A549 (cell line): ENCODE measurements around the gene MED26. TPM values are rescaled to one million over a fixed set of nuclear protein-coding genes. Genes with fewer than 3 reads are reported as not detected.

Experiments
- ATAC-seq, 2 experiments: fragments of 200-7000 bp in 1 of 2; fragments of >200 bp in 1 of 2; cut with Nextera tagmentation in 1 of 2; cut with Tn5 transposase in 1 of 2; 3 replicates each; pipeline versions ENCODE4 v1.8.0 to v1.9.1; 2018 to 2020; ENCODE audit warnings: mild to moderate bottlenecking in 1 of 2, moderate library complexity in 1 of 2
- CTCF ChIA-PET: fragments of 300-600 bp; sonication (Branson Sonifier 250); formaldehyde crosslinking; extraction: SDS; loops from one replicate; lab custom pipeline; 2021; ENCODE audit warnings: antibody characterized with exemption, inconsistent platforms; lab: Yijun Ruan, JAX
- POLR2A ChIA-PET: fragments of 350-600 bp; formaldehyde crosslinking; extraction: SDS; loops from one replicate; lab custom pipeline; 2021; ENCODE audit warnings: antibody characterized with exemption, inconsistent platforms; lab: Yijun Ruan, JAX
- DNase-seq, 2 experiments: peaks; one replicate each; pipeline versions ENCODE4 v3.0.0 to v3.0.0-alpha.2; 2011 to 2016; ENCODE audit warnings: low read depth in 1 of 2, low spot score in 1 of 2
- FAIRE-seq: peaks from 2 replicates; lab custom pipeline; 2011; peaks lifted over from hg19 to GRCh38; lab: Jason Lieb, UNC
- H3K27ac ChIP-seq, 2 experiments: fragments of >200 bp; sonication (Bioruptor Twin); formaldehyde crosslinking; 3 replicates each; pipeline ENCODE4 v1.5.1; 2016 to 2017
- H3K4me1 ChIP-seq: fragments of >200 bp; sonication (Bioruptor Twin); formaldehyde crosslinking; 3 replicates; pipeline ENCODE4 v1.6.1; 2016
- H3K4me2 ChIP-seq: fragments of >200 bp; sonication (Bioruptor Twin); formaldehyde crosslinking; 3 replicates; pipeline ENCODE4 v1.6.1; 2016
- H3K4me3 ChIP-seq: fragments of >200 bp; sonication (Bioruptor Twin); formaldehyde crosslinking; 3 replicates; pipeline ENCODE4 v1.5.1; 2016
- H3K9me3 ChIP-seq: fragments of >200 bp; sonication (Bioruptor Twin); formaldehyde crosslinking; 3 replicates; pipeline ENCODE4 v1.6.1; 2016
- BHLHE40 ChIP-seq: IDR thresholded peaks from 2 replicates; pipeline ENCODE4 v1.6.1; 2012; ENCODE audit warnings: low read depth, low read length, inconsistent platforms
- CHD4 ChIP-seq: fragments of 200-600 bp; sonication (generic); IDR thresholded peaks from 2 replicates; pipeline ENCODE4 v1.6.1; 2016; ENCODE audit warnings: antibody characterized with exemption, mild to moderate bottlenecking, borderline replicate concordance
- EHMT2 ChIP-seq: fragments of 200-600 bp; sonication (generic); IDR thresholded peaks from 2 replicates; pipeline ENCODE4 v1.6.1; 2016; ENCODE audit warnings: antibody characterized with exemption, low read depth, mild to moderate bottlenecking, moderate library complexity
- ESRRA ChIP-seq: fragments of 150-350 bp; IDR thresholded peaks from 2 replicates; pipeline ENCODE4 v1.6.1; 2014; ENCODE audit warnings: mild to moderate bottlenecking, low read length, borderline replicate concordance
- FOSL2 ChIP-seq, 2 experiments: fragments of 450-650 bp in 1 of 2; fragments of >200 bp in 1 of 2; sonication (Bioruptor Twin) in 1 of 2; formaldehyde crosslinking; IDR thresholded peaks; 2 replicates each; pipeline versions ENCODE4 v1.5.0 to v1.6.1; 2016 to 2020; ENCODE audit warnings: mild to moderate bottlenecking in 1 of 2, moderate library complexity in 1 of 2
- FOXS1 ChIP-seq: fragments of 250-450 bp; sonication (Bioruptor Pico); IDR thresholded peaks from 2 replicates; pipeline ENCODE4 v1.5.0; 2020; ENCODE audit warnings: mild to moderate bottlenecking, moderate library complexity
- GATA3 ChIP-seq: IDR thresholded peaks from 2 replicates; pipeline ENCODE4 v1.6.1; 2012; ENCODE audit warnings: borderline replicate concordance
- HOXB5 ChIP-seq: fragments of 250-450 bp; sonication (Bioruptor Pico); IDR thresholded peaks from 2 replicates; pipeline ENCODE4 v1.5.0; 2020; ENCODE audit warnings: mild to moderate bottlenecking, moderate library complexity
- JUN ChIP-seq, 2 experiments: fragments of >200 bp; sonication (Bioruptor Twin); formaldehyde crosslinking; IDR thresholded peaks; 2 replicates in 1 of 2; 3 replicates in 1 of 2; pipeline ENCODE4 v1.6.1; 2016 to 2017
- JUNB ChIP-seq: fragments of >200 bp; sonication (Bioruptor Twin); formaldehyde crosslinking; IDR thresholded peaks from 2 replicates; pipeline ENCODE4 v1.6.1; 2016
- MAZ ChIP-seq: fragments of 150-350 bp; IDR thresholded peaks from 2 replicates; pipeline ENCODE4 v1.6.1; 2014; ENCODE audit warnings: antibody characterized with exemption, low read depth, low read length, borderline replicate concordance
- MYC ChIP-seq: IDR thresholded peaks from 2 replicates; pipeline ENCODE4 v1.6.1; 2012; ENCODE audit warnings: mild to moderate bottlenecking, inconsistent platforms, low read length, improper control_type of control experiment, borderline replicate concordance
- NFE2L2 ChIP-seq: fragments of 150-350 bp; conservative IDR thresholded peaks from 2 replicates; pipeline ENCODE4 v1.6.1; 2014; ENCODE audit warnings: low read length
- PBX3 ChIP-seq: IDR thresholded peaks from 2 replicates; pipeline ENCODE4 v1.6.1; 2012
- POLR2A ChIP-seq: IDR thresholded peaks from 2 replicates; pipeline ENCODE4 v1.6.1; 2012; ENCODE audit warnings: mild to moderate bottlenecking, low read length
- RAD21 ChIP-seq, 2 experiments: fragments of >200 bp in 1 of 2; sonication (Bioruptor Twin) in 1 of 2; formaldehyde crosslinking in 1 of 2; IDR thresholded peaks in 1 of 2; conservative IDR thresholded peaks in 1 of 2; 2 replicates in 1 of 2; 3 replicates in 1 of 2; pipeline ENCODE4 v1.6.1; 2012 to 2018; ENCODE audit warnings: inconsistent platforms in 1 of 2
- RARB ChIP-seq: fragments of 250-450 bp; sonication (Bioruptor Pico); IDR thresholded peaks from 2 replicates; pipeline ENCODE4 v1.8.0; 2021; ENCODE audit warnings: mild to moderate bottlenecking, moderate library complexity
- RFX5 ChIP-seq: fragments of 450-650 bp; IDR thresholded peaks from 2 replicates; pipeline ENCODE4 v1.7.1; 2014; ENCODE audit warnings: antibody characterized with exemption, mild to moderate bottlenecking, moderate library complexity
- SMC3 ChIP-seq: fragments of >200 bp; sonication (Bioruptor Twin); formaldehyde crosslinking; IDR thresholded peaks from 3 replicates; pipeline ENCODE4 v1.6.1; 2018; ENCODE audit warnings: inconsistent platforms
- SREBF2 ChIP-seq: fragments of 450-650 bp; IDR thresholded peaks from 2 replicates; pipeline ENCODE4 v1.6.1; 2014; ENCODE audit warnings: mild to moderate bottlenecking, moderate library complexity
- ZSCAN20 ChIP-seq: fragments of 250-450 bp; sonication (Bioruptor Pico); IDR thresholded peaks from 2 replicates; pipeline ENCODE4 v1.8.0; 2022; ENCODE audit warnings: mild to moderate bottlenecking, moderate library complexity
- WGBS: methylation state at CpG from one replicate; pipeline ENCODE4 v1.1.6; 2017; ENCODE audit errors: missing lambda C conversion rate; 5-methylcytosine and 5-hydroxymethylcytosine counted together
- polyA plus RNA-seq, 4 experiments: library from polyadenylated mRNA; depleted of rRNA in 3 of 4; stranded (reverse); fragments of >200 nt; fragmentation: RNase III in 1 of 4; extraction: RNeasy Plus Mini Kit Qiagen cat#74134 plus additional on column Dnase treatment in 1 of 4; gene quantifications; 2 replicates in 3 of 4; 3 replicates in 1 of 4; pipeline ENCODE4 v1.2.3, GENCODE V29; 2011 to 2017
- TF ChIP-seq, protein P1 (sequence below): IDR thresholded peaks from 2 replicates; pipeline ENCODE4 v1.6.1; 2012
- TF ChIP-seq, protein P2 (sequence below): fragments of 450-650 bp; IDR thresholded peaks from 2 replicates; pipeline ENCODE4 v1.6.1; 2014; ENCODE audit warnings: antibody characterized with exemption
- TF ChIP-seq, protein P3 (sequence below): IDR thresholded peaks from 2 replicates; pipeline ENCODE4 v1.6.1; 2012; ENCODE audit warnings: low read depth, borderline replicate concordance
- TF ChIP-seq, protein P4 (sequence below): fragments of 200-600 bp; sonication (generic); IDR thresholded peaks from 2 replicates; pipeline ENCODE4 v1.6.1; 2016; ENCODE audit warnings: antibody characterized with exemption, mild to moderate bottlenecking, moderate library complexity

MED26 gene
- polyA plus RNA-seq, 2 of the 4 experiments (the other 2 are of a cell fraction), result 2.4 to 3.6 TPM

GRCh38 chr19:16586991-16587832, 40.8 kb downstream of the MED26 start:
- Histone ChIP-seq H3K4me1 (peaks cover 38% of the 10 kb centered on the region), H3K27ac (no peak overlapping the region), H3K4me2 (no peak overlapping the region), H3K9me3 (no peaks in the 10 kb centered on the region), H3K4me3 (no peak overlapping the region)
- DNase-seq, result no peak
- 76% methylated on average over 11 of the region's 20 CpGs for WGBS
- CTCF ChIA-PET, result no interaction called here
- no peak for ATAC-seq
- POLR2A ChIA-PET, result no interaction called here
- TF ChIP-seq EHMT2 (no peak), RFX5 (no peak), GATA3 (no peak), RARB (no peak), MAZ (no peak), SMC3 (no peak), PBX3 (no peak), FOXS1 (CRISPR knock-in tag) (no peak), FOSL2 (IDR thresholded peaks at IDR 0.05) (no peak), FOSL2 (CRISPR knock-in tag; IDR thresholded peaks at IDR 0.05) (no peak), ZSCAN20 (CRISPR knock-in tag) (no peak), ESRRA (no peak), RAD21 (conservative IDR thresholded peaks at IDR 0.05 in 1 of 2, IDR thresholded peaks at IDR 0.05 in 1 of 2) (no peak)
- FAIRE-seq, result no peak

- Histone ChIP-seq H3K9me3 (no peaks in the 10 kb centered on the region), H3K4me2 (no peak overlapping the region), H3K27ac (no peak overlapping the region), H3K4me1 (peaks cover 40% of the 10 kb centered on the region), H3K4me3 (no peak overlapping the region)
- DNase-seq (no peak), FAIRE-seq (no peak), ATAC-seq (no peak)
- WGBS, result 100% methylated on average over 5 of the region's 9 CpGs
- POLR2A ChIA-PET, result no interaction called here
- CTCF ChIA-PET, result no interaction called here
- TF ChIP-seq JUNB (no peak), CHD4 (no peak), POLR2A (no peak), MYC (no peak), SREBF2 (no peak)
- TF ChIP-seq, all 56 proteins: peak for 0
These were observed 41.5 kb downstream of the MED26 start for GRCh38 chr19:16586477-16586871.

GRCh38 chr19:16585808-16586476, 42.1 kb downstream of the MED26 start:
- no peak for DNase-seq
- Histone ChIP-seq H3K4me2 (no peak overlapping the region), H3K9me3 (no peaks in the 10 kb centered on the region), H3K4me3 (no peak overlapping the region), H3K4me1 (peaks cover 40% of the 10 kb centered on the region), H3K27ac (0 out of 6 replicates have a peak overlapping the region, but pooled peaks of 1 of the 2 experiments have one; percentile 16)
- WGBS, result 90% methylated on average over 11 of the region's 11 CpGs
- no peak for TF ChIP-seq HOXB5 (CRISPR knock-in tag)
- no peak for TF ChIP-seq MYC
- no peak for TF ChIP-seq BHLHE40
- TF ChIP-seq MAZ, result no peak
- TF ChIP-seq, protein P1, sequence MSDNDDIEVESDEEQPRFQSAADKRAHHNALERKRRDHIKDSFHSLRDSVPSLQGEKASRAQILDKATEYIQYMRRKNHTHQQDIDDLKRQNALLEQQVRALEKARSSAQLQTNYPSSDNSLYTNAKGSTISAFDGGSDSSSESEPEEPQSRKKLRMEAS, result no peak
- TF ChIP-seq JUN (IDR thresholded peaks at IDR 0.05), result no peak
- TF ChIP-seq, protein P2, sequence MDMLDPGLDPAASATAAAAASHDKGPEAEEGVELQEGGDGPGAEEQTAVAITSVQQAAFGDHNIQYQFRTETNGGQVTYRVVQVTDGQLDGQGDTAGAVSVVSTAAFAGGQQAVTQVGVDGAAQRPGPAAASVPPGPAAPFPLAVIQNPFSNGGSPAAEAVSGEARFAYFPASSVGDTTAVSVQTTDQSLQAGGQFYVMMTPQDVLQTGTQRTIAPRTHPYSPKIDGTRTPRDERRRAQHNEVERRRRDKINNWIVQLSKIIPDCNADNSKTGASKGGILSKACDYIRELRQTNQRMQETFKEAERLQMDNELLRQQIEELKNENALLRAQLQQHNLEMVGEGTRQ, result no peak
- TF ChIP-seq GATA3, result no peak
- TF ChIP-seq, protein P3, sequence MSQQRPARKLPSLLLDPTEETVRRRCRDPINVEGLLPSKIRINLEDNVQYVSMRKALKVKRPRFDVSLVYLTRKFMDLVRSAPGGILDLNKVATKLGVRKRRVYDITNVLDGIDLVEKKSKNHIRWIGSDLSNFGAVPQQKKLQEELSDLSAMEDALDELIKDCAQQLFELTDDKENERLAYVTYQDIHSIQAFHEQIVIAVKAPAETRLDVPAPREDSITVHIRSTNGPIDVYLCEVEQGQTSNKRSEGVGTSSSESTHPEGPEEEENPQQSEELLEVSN, result no peak
- TF ChIP-seq, protein P4, sequence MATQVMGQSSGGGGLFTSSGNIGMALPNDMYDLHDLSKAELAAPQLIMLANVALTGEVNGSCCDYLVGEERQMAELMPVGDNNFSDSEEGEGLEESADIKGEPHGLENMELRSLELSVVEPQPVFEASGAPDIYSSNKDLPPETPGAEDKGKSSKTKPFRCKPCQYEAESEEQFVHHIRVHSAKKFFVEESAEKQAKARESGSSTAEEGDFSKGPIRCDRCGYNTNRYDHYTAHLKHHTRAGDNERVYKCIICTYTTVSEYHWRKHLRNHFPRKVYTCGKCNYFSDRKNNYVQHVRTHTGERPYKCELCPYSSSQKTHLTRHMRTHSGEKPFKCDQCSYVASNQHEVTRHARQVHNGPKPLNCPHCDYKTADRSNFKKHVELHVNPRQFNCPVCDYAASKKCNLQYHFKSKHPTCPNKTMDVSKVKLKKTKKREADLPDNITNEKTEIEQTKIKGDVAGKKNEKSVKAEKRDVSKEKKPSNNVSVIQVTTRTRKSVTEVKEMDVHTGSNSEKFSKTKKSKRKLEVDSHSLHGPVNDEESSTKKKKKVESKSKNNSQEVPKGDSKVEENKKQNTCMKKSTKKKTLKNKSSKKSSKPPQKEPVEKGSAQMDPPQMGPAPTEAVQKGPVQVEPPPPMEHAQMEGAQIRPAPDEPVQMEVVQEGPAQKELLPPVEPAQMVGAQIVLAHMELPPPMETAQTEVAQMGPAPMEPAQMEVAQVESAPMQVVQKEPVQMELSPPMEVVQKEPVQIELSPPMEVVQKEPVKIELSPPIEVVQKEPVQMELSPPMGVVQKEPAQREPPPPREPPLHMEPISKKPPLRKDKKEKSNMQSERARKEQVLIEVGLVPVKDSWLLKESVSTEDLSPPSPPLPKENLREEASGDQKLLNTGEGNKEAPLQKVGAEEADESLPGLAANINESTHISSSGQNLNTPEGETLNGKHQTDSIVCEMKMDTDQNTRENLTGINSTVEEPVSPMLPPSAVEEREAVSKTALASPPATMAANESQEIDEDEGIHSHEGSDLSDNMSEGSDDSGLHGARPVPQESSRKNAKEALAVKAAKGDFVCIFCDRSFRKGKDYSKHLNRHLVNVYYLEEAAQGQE, result no peak
- TF ChIP-seq NFE2L2, result no peak
- ATAC-seq, result no peak
- ChIA-PET CTCF (no interaction called here), POLR2A (no interaction called here)
- no peak for FAIRE-seq
